ENCODE measurements around the gene MKNK1.
A peak's percentile ranks its signal among the peaks of the same experiment; 100 is the strongest.

MKNK1 gene

DNA sequence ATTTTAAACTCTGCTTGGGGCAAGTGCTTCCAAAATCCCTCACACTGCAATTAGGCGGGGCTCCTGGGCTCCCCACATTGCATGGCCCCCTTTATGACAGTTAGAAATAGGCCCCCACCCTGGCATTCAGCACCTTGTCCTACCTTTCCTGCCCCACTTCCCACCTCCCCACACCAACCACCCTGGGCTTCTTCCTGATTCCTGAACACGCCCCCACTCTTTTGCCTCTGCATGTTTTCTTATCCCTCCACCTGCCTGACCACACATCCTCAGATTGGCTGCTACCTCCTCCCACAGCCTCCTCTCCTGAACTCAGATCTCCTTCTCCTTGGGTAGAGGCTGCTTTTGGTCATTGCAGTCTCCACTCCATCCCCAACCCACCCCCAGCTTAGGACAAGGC is 11.0 kb upstream of the MKNK1 start:
- no peak for DNase-seq (ENCODE audit: low spot score)
- in situ Hi-C loops (cut with MboI; ENCODE audit: low pct_unique_long_range_greater_than_20kb, low sequenced_read_pairs, unreplicated experiment) = no loop called here
- TF ChIP-seq, protein P1, sequence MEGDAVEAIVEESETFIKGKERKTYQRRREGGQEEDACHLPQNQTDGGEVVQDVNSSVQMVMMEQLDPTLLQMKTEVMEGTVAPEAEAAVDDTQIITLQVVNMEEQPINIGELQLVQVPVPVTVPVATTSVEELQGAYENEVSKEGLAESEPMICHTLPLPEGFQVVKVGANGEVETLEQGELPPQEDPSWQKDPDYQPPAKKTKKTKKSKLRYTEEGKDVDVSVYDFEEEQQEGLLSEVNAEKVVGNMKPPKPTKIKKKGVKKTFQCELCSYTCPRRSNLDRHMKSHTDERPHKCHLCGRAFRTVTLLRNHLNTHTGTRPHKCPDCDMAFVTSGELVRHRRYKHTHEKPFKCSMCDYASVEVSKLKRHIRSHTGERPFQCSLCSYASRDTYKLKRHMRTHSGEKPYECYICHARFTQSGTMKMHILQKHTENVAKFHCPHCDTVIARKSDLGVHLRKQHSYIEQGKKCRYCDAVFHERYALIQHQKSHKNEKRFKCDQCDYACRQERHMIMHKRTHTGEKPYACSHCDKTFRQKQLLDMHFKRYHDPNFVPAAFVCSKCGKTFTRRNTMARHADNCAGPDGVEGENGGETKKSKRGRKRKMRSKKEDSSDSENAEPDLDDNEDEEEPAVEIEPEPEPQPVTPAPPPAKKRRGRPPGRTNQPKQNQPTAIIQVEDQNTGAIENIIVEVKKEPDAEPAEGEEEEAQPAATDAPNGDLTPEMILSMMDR (IDR thresholded peaks at IDR 0.05; ENCODE audit: extremely low read depth, insufficient read depth, missing control alignments) = no peak

DNA sequence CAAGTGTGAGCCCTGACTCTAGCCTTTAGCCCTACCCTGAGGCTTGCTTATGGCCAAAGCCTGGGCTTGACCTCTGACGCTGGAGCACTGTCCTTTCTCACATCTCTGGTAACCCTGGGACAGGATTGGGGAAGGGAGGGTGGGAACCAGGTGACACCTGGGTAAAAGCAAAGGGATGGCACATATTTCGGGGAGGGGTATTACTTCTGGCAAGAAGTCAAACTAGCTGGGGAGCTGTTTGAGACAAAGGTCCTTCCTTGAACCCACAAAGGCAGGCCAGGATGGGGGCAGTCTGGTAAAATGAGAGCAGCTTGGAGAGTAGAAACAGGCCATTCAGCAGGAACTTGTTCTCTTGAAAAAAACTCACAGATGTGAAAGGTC is 10.5 kb upstream of the MKNK1 start:
- in situ Hi-C loops (cut with MboI; ENCODE audit: low pct_unique_long_range_greater_than_20kb, low sequenced_read_pairs, unreplicated experiment) = no loop called here
- DNase-seq (ENCODE audit: low spot score) = no peak
- TF ChIP-seq, protein P1 (IDR thresholded peaks at IDR 0.05; ENCODE audit: extremely low read depth, insufficient read depth, missing control alignments) = no peak

DNA sequence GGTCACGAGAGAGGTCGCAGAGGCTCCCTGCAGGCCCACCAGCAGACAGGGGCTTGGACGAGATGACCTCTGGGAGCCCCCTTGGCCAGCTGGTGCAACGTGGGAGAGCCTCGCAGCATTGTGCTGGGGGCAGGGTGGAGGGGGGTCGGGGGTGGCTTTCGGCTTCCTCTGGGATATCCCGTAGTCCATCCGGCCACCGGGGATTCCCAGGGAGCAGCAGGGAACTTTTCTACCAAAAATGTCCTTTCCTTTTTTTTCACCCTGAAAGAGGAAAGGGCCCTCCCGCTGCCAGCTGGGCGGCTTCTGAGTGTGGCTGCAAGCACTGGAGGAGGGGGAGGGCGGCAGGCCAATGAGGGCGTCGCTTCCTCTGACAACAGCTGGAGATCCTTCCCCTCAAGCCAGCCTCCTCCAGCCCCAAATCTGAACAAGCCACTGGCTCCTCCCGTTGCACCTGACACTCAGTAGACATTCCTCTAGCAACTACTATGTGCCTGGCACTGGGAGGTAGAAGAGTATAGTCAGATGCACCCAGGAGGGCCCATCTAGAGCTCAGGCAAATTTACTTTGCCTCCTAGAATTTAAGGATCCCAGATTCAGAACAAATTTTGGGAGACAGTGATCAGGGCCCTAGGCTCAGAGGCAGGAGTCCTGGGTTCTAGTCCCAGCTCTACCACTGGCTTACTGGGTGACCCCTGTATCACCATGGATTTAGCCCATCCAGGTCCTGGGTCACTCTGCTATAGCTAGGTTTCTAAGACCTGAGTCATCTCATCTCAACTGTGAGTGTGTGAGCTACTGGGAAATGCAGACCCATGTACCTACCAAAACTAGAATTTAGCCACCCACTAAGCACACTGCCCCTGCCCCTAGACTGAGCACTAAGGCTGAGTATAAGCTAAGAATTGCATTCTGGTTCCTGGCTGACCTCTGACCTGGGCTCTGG is 9.9 kb upstream of the MKNK1 start:
- in situ Hi-C loops (cut with MboI; ENCODE audit: low pct_unique_long_range_greater_than_20kb, low sequenced_read_pairs, unreplicated experiment) = no loop called here
- DNase-seq (ENCODE audit: low spot score) = peak; percentile 73
- TF ChIP-seq, protein P1 (IDR thresholded peaks at IDR 0.05; ENCODE audit: extremely low read depth, insufficient read depth, missing control alignments) = no peak

DNA sequence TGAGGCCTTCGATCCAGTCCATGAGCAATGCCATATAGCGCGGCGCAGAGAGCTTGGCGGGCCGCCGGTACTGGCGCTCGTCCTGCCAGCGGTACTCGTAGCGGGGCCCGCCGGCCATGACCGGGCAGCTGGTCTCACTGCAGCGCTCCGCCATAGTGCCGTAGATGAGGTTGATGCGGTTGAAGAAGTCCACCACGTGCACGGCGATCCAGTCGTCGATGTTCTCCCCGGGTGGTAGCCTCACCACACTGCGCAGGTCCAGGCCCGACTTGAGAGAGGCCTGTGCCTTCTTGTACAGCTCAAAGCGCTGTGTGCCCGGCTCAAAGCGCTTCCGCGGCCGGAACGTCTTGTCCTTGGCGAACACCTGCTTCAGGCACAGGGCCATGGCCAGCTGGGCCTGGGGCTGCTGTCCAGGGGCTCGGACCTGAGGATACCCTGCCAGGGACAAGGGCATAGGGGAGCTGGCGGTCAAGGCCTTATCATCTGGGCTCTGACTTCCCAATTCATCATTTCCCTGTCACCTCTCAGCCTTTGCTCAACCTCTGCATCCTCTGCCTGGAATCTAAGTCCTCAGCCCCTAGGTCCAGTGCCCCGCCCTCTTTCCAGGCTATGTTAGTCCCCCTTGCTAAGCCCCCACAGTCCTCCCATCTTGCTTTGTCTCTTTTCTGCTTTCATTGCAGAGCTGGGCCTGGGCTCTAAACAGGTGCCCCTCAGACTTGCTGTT is 9.0 kb upstream of the MKNK1 start:
- no peak for DNase-seq (ENCODE audit: low spot score)
- in situ Hi-C loops (cut with MboI; ENCODE audit: low pct_unique_long_range_greater_than_20kb, low sequenced_read_pairs, unreplicated experiment) = no loop called here
- TF ChIP-seq, protein P1 (IDR thresholded peaks at IDR 0.05; ENCODE audit: extremely low read depth, insufficient read depth, missing control alignments) = no peak

DNA sequence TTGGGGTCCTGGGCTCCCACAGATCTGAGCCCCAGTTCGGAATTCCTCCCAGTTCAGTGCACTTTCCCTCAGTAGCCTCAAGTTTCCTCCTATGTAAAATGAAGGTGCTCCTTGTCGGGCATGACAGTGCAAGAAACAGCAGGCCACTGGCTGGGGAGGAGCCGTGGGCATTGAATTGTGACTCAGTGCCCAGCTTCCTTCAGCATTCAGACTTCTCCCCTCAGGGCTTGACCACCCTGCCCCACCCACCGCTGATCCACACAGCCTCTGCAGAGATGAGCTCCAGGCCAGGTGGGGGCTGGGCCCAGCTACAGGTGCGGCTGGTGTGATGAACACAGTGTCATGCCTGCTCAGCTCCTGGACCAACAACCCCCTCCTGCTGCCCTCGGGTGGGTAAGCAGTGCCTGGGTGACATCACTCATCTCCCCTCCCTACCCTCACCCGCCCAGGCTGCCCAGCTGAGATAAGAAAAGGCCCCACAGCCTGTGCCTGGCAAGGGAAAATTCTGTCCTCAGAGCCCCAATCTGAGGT is 7.7 kb upstream of the MKNK1 start:
- in situ Hi-C loops (cut with MboI; ENCODE audit: low pct_unique_long_range_greater_than_20kb, low sequenced_read_pairs, unreplicated experiment) = no loop called here
- DNase-seq (ENCODE audit: low spot score) = no peak
- TF ChIP-seq, protein P1 (IDR thresholded peaks at IDR 0.05; ENCODE audit: extremely low read depth, insufficient read depth, missing control alignments) = no peak

DNA sequence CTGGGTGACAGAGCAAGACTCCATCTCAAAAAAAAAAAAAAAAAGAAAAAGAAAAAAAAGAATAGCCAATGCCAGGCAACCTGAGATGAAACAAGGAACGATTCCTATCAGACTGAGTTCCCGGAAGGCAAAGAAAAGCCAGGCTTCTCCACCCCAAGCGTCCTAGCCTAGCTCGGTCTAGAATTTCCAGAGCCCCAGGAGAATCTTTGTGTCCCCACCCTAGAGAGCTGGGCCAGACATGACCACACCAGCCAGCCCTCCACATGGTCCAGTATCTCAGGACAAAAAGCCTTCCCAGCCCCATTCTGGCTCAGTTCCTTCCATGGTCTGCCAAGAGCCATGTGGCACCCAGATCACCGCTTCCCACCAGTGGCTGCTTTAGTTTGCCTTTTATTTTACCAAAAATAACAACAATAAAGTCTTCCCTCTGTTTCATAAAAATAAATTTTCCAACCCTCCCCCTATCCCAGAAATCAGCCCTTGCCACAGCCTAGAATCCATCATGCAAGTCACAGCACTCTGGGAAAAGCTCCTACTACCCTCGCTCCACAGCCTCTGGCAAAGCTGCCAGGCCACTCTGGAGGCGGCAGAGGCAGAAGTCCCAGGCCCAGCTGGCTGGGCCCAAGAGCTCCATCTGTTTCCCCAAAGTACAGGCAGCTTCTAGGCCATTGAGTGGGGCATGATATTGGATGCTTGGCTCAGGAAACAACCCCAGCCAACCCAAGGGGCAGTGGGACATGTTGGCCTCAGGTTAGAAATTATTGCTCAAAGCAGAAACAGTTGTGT is 3.5 kb upstream of the MKNK1 start:
- TF ChIP-seq, protein P1 (IDR thresholded peaks at IDR 0.05; ENCODE audit: extremely low read depth, insufficient read depth, missing control alignments) = no peak
- no peak for DNase-seq (ENCODE audit: low spot score)
- in situ Hi-C loops (cut with MboI; ENCODE audit: low pct_unique_long_range_greater_than_20kb, low sequenced_read_pairs, unreplicated experiment) = no loop called here
